GM19468 (cell line): Measurements from ENCODE around the gene BTRC.

Experiments
- ATAC-seq: cut with Tn5 transposase; IDR thresholded peaks from one replicate; pipeline ENCODE4 v1.9.1; 2021; ENCODE audit warnings: mild to moderate bottlenecking, moderate library complexity, moderate number of reproducible peaks; ENCODE audit not compliant: unreplicated experiment; ENCODE audit errors: extremely low read depth

Gene BTRC

DNA sequence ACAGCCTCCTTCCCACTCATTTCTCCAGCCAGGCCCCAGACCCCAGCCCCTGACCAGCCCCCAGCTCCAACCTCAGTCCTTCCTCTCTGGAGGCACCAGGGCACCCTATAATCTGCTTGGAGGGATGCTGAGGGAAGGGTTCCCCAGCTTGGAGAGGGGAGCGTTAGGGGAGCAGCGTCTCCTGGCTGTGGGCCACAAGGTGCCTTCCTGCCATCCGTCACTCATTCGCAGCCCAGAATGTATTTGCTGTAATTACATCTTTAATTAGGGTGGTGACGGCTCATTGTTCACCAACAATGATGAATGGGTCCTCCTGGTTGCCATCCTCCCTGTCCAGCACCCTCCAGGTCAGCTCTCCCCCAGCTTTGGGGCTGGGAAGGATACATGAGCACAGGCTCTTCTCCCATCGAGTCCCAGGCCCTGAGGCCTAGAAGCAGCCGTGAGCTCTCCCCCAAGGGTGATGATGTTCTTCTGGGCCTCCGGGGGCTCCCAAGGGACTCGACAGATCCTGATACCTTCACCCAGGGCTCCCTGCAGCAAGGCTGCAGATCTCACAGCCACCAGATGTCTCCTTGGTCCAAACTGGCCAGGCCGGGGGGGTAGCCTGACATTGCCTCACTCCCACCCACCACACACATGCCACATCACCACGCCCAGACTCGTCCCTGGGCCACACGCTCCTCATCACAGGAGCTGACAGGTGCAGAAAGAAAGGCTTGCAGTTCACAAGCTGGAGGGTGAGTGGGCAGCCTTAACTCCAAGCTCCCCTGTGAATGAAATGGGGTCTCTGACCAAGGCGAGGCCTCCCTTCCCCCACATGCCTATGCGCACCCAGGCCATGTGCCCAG is 207.3 kb downstream of the BTRC start:
- no peak for ATAC-seq

DNA sequence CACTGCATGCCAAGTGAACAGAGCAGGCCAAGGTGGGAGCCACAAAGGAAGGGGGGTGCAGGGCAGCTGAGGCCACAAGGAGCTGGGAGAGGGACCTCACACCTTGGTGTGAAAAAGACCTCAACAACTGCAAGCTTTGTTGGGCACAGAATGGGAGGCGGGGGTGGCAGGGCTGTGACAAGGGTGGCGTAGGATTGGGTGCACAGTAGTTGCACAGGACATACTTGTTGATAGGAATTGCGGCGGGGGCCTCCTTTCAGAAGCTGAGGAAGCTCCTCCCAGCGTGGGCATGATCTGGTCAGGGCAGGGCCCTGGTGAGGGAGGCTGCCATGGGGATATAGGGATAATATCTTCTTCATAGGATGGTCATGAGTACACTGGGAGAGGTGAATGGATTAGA is 208.3 kb downstream of the BTRC start:
- ATAC-seq, result no peak

DNA sequence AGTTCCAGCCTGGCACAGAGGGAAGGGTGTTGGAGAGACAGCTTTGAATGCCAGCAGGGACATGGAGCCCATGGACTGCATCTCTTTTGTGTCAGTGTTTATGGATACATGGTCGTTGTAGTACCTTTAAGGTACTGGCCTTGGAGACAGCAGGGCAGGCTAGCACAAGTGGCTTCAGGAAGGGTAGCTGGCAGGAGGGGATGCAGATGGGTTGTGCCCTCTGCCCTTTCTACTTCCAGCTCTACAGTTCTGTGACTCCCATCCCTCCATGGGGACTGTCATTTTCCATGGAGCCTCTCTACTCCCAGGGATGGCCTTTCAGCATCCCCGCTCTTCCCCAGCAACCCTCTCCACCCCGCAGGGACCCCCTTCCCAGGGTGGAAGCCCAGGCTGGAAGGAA is 209.0 kb downstream of the BTRC start:
- ATAC-seq, result no peak

DNA sequence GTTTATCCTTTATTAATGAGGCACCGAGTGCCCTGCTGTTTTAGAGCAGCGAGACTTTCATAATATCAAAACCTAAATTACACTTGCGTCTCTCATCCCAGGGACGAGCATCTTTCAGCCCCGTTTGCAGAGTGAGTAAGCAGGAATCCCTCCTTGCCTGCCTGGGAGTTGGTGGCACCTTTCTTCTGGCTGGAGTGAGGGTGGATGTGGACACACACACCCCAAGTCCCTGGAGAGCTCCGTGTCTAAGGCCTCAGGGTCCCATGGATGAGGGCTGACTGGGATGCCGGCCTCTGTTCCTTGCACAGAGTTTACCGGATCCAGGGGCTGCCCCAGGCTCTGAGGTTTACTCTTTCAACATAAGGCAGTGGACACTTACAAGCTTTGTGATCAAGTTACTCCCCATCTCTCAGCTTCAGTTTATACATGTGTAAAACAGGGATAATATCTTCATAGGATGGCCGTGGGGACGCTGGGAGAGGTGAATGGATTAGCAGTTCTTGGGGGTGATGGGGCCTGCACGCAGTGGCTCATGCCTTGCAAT is 209.6 kb downstream of the BTRC start:
- ATAC-seq, result no peak

DNA sequence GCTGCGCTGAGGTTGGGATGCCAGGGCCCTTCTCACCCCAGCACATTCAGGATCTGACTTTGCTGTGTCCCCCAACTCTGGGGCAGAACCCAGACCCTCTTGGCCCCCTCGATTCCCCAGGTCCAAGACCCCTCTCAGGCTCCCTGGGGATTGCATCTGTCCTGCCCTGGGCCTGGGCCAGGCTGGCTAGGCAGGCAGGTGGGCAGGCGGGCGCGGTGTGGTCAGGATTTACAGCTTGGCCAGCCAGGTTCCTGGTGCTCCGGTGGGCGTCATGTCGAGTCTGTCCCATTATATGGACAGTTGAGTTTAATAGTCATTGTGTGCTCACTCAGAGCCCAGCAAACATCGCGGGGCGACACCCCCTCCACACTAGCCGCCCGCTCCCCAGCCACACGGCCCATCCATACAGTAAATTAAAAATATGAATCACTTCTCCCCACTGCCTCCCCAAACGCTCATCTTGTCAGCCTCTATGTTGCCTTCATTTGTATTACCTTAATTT is 210.6 kb downstream of the BTRC start:
- no peak for ATAC-seq

DNA sequence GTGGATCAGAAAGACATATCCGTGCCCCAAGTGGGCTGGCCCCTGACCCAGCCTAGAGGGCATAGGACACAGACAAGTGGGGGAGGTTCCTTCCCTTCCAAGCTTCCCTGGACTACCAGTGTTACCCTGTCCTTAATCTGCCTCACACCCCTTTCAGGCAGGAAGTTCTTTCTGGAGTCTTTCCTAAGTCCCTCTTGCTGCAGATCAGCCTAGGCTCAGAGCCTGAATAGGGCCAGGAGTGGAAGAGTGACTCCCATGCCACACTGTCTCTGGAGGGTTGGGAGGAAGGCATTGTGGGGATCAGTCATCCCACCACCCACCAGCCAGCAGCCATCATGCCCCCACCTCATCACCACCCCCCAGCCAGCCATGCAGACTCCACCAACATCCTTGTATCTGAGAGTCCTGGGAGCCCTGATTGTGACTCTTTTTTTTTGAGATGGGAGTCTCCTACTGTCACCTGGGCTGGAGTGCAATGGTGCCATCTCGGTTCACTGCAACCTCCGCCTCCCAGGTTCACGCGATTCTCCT is 211.5 kb downstream of the BTRC start:
- no peak for ATAC-seq

DNA sequence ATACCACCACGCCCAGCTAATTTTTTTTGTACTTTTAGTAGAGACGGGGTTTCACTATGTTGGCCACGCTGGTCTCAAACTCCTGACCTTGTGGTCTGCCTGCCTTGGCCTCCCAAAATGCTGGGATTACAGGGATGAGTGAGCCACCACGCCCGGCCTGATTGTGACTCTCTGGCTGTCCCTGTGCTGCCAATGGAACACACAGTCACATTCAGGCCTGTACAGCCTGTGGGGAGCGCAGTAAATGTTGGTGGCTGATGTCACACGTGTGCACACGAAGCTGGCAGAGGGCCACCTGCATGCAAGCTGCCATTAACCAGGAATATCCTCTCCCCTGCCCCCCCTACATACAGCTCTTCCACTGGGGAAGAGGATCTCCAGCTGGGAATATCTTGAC is 212.0 kb downstream of the BTRC start:
- no peak for ATAC-seq

DNA sequence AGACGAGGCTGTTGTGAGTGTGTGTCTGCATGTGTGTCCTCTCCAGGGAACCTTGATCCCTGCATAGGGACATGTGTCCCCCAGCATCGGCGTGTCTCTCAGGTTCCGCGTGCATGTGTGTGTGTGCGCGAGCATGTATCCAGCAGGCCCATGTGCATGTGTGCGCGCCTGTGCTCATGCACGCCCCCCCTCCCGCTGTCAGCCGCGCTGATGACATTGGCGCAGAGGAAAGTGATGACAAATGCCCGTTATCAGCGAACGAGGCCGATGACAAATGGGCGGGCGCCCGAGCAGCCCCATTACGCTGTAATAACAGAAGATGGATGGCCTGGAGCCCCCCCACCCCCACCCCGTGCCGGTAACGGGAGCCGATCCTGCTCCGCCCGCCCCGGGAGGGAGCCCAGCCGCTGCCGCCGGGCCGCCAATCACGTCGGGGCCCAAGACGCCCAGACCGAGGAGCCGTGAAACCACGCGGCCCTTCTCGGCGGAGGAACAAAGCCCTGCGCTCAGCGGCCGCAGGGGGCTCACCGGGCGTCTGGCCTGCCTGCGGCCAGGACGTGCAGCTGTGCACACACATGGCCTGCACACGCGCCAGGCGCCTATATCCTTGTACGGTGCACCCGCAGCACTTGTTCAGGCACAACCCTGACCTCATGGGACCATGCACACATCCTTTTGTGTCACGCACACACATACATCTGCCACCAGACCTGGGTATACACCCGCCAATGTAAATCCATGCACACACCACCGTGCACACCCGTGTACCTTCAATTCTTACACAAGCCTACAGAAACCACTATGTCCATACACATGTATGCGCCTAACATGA is 212.6 kb downstream of the BTRC start:
- no peak for ATAC-seq

DNA sequence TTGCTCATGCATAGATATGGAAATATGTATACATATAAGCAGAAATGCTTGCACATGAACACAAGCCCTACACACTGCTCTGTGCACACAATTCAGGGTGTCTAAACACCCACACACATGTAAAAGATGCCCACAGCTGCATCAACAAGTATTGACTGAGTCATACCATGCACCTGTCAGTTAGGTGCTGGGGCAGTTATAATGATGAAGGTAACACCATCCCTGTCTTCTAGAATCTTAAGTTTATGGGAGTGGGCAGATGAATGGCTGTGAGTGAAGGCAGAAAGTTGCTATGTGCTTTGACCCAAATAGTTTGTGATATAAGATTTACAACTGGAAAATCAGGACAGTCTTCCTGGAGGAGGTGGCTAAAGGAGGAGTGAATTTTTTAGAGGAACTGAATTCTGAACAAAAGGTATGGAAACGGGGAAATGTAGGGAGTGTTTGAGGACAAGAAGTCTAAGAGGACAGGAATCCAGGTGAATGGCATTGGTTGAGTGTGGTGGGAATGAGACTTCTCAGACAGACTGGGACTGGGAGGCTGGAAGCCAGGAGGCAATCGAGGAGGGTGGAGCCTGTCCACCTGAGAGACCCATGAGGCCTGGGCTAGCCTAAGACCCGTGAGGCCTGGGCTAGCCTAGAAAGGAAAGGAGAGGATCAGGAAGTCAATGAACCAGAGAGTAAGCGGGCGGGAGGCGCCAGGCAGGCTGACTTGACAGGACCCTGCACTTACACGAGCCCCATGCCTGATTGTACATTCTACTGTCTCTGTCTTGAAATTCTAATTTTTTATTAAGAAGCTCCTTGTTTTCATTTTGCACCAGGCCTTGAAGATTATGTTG is 213.4 kb downstream of the BTRC start:
- no peak for ATAC-seq

DNA sequence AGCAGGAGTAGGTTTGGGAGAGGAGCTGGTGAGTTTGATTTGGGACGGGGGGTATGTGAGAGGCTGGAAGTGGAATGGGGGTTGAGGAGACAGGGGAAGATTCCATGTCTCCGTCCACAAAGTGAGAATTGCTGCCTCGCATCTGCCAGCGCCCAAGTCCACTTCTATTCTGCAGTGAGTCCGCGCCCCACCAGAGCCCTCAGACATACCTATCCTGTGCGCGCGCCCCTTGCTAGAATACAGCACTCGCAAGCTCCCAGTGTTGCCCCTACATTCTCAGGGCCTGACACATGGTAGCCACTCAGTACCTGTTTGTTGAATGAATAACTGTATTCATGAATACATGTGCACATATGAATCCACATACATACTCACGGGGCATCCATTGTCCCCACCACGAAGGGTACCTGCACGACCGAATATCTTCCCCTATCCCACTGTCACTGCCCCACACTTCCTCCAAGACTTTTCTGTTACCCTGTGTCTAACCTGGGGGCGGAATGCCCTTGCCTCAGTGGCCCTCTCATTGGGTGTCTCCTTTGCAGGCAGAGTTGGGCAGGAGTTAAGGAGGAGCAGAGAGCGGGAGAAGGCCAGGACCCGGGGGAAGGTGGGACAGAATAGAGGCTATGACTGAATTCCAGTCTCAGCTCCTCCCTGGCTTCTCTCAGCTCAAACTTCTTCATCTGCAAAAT is 214.2 kb downstream of the BTRC start:
- no peak for ATAC-seq

DNA sequence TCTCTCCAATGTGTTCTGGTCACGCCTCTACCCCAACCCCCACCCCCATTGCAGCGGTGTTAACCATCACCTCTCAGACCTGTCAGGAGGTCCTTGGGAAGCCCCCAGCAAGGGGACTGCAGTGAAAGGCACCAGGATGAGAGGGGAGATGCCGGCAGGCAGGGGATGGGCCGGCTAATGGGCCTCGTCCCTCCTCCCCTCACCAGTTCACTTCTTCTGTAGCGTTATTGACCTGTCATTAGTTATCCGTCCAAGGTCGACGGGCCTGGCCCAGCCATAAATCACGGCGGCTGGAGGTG is 215.3 kb downstream of the BTRC start:
- no peak for ATAC-seq

DNA sequence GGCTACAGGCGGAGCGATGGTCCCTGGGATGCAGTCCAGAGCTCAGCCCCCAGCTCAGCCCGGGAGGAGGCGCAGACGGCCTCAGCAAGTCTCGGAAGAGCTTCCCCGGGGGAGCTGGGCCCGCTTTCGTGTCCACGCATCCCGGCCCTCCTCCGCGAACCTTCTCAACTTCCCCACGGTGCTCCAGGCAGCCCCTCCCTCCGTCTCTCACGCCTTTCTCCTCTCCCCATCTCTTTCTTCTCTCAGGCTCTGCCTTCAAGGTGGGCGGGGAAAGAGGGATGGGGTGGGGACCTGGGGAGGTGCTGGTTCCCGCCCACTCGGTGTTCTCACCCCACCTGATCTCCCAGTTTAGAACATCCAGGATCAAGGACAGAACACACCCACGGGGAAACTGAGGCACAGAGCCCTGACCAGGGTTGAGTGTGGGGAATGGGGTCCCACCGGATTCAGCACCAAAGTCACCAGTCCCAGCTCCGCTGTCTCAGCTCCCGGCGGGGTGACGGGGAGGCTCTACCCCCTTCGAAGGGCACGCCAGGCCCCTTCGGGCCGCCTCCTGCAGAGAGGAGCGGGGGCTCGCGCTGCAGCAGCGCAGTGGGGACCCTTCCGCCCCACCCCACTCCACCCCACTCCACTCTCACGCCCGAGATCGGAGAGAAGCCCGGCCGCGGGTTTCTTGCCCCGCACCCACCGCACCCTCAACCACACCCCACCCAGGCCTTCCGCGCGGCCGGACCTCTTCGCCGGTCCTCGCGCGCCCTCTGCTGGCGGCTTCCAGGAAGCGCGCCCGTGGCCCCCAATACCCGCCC is 215.9 kb downstream of the BTRC start:
- no peak for ATAC-seq

DNA sequence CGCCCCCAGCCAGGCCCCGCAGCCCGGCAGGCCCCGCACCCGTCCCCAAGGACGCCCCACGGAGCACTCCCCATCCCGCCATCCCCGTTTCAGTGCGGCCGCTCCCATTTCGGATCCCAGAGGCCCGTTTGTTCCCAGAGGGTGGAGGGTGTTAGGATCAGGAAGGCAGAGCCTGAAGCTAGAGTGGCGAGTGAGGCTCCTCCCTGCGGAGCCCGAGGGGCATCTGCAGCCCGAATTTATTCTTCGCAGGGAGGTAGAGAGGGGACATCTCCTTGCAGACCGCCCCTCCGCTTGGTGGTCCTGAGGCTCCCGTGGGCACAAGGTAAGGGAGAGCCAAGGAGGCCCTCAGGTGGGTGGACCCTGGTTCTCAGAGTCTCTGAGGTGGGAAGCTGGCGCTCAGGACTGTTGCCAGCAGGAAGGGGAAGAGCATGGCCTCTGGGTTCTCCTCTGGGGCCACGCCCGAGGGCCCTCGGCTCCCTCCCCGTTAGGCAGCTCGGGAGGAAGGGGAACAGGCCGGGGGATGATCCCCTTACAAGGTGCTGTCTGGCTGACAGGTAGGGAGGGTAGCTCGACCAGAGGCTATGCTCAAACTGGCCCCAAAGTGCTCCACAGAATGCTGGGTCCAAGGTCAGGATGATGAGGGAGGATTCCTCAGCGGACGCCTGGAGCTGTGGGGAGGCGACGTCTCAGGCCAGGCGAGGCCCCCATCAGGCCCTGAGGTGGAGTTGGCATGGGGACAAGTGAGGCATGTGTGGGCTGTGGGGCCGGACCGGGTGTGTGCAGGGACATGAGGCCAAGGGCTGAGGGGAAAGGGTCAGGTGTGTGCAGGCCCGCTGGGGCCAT is 216.7 kb downstream of the BTRC start:
- ATAC-seq, result no peak

DNA sequence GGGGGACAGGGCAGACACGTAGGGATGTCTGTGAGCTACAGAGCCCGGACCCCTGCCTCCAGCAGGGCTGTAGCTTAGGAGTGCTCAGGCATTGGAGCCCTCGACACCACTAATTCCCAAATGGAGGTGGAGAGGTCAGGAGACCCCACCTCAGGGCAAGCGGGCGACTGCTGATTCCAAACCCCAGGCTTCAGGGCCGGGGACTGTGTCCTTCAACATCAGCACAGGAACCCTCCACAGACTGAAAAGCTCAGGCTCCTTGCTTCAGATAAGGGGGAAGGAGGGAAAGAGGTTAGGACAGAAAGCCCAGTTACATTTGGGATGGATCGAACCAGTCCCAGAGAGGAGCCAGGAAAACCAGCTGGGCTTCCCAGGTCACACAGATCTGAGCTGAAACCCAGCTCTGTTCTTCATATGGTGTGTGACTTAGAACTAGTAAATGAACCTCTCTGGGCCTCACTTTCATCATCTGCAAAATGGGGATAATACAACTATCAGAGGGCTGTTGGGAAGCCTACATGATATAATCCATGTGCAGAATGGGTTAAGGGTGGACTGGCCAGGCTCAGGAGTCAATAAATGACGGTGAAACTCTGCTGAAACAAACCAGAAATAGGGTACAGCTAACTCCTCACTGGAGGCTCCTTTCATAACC is 217.4 kb downstream of the BTRC start:
- no peak for ATAC-seq

DNA sequence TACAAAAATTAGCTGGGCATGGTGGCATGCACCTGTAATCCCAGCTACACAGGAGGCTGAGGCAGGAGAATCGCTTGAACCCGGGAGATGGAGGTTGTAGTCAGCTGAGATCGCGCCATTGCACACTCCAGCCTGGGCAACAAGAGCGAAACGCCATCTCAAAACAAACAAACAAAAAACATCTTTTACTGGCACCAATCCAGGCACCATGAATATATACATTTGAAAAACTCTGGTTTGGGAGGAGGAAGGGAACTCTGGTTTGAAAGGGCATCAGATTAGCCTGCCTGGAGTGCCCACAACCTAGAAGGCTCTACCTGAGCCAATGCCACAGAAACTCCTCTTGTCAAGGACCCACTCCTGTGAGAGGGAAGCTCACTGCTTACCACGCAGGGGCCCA is 218.2 kb downstream of the BTRC start:
- ATAC-seq, result no peak

DNA sequence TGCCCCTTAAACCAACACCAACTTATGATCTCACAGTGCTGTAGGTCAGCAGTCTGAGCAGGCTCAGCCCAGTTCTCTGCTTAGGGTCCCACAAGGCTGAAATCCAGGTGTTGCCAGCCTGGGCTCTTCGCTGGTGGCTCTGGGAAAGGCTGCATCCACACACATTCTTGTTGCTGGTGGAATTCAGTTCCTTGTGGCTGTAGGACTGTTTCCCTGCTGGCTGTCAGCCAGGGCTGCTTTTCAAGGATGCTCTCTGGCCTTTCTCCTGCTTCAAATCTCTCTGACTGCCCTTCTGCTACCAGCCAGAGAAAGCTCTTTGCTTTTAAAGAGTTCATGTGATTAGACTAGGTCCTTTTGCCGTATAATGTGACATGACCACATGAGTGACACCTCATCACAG is 218.8 kb downstream of the BTRC start:
- ATAC-seq, result no peak
